Loucy (cell line): Measurements from ENCODE around the gene SYT7.

Experiments used
- H2AFZ ChIP-seq: fragments of 200-600 bp; sonication (generic); 2 replicates; pipeline ENCODE4 v1.6.0; 2016; ENCODE audit warnings: antibody characterized with exemption, mild to moderate bottlenecking, low read length, moderate library complexity
- H3F3A ChIP-seq: fragments of 200-600 bp; 2 replicates; pipeline ENCODE4 v1.6.0; 2016; ENCODE audit warnings: antibody characterized with exemption, low read depth, mild to moderate bottlenecking
- H3K27me3 ChIP-seq: fragments of 200-600 bp; sonication (generic); 2 replicates; pipeline ENCODE4 v1.6.1; 2014; ENCODE audit warnings: low read length, mild to moderate bottlenecking; ENCODE audit not compliant: insufficient read depth, poor library complexity, severe bottlenecking
- H3K36me3 ChIP-seq: fragments of 200-600 bp; sonication (generic); 2 replicates; pipeline ENCODE4 v1.6.1; 2016; ENCODE audit warnings: low read length; ENCODE audit not compliant: insufficient read depth
- H3K4me1 ChIP-seq: fragments of 200-600 bp; sonication (generic); 2 replicates; pipeline ENCODE4 v1.5.1; 2014; ENCODE audit warnings: low read length, mild to moderate bottlenecking; ENCODE audit not compliant: insufficient read depth, poor library complexity, severe bottlenecking
- H3K4me2 ChIP-seq: fragments of 200-600 bp; sonication (generic); 2 replicates; pipeline ENCODE4 v1.6.0; 2014; ENCODE audit warnings: antibody characterized with exemption, low read length, low read depth, mild to moderate bottlenecking; ENCODE audit not compliant: poor library complexity, severe bottlenecking
- H3K4me3 ChIP-seq: fragments of 200-600 bp; sonication (generic); 2 replicates; pipeline ENCODE4 v1.5.1; 2014; ENCODE audit warnings: low read length, mild to moderate bottlenecking, mixed read lengths; ENCODE audit not compliant: poor library complexity, severe bottlenecking
- H3K79me2 ChIP-seq: fragments of 200-600 bp; sonication (generic); 2 replicates; pipeline ENCODE4 v1.6.1; 2014; ENCODE audit warnings: low read length; ENCODE audit not compliant: insufficient read depth
- H3K9ac ChIP-seq: fragments of 200-600 bp; sonication (generic); 2 replicates; pipeline ENCODE4 v1.6.0; 2014; ENCODE audit warnings: mild to moderate bottlenecking, low read depth, low read length, moderate library complexity; ENCODE audit not compliant: poor library complexity, severe bottlenecking
- H3K9me2 ChIP-seq: fragments of 200-600 bp; sonication (generic); replicated peaks from 2 replicates; pipeline ENCODE4 v1.6.1; 2016; ENCODE audit warnings: low read depth, low read length, mixed read lengths
- H3K9me3 ChIP-seq: fragments of 200-600 bp; sonication (generic); 2 replicates; pipeline ENCODE4 v1.6.1; 2014; ENCODE audit warnings: mild to moderate bottlenecking, antibody characterized with exemption, low read length, low read depth; ENCODE audit not compliant: insufficient read depth
- H4K20me1 ChIP-seq: fragments of 200-600 bp; sonication (generic); 2 replicates; pipeline ENCODE4 v1.6.0; 2014; ENCODE audit warnings: antibody characterized with exemption, low read length, mild to moderate bottlenecking; ENCODE audit not compliant: insufficient read depth, poor library complexity, severe bottlenecking
- CTCF ChIP-seq: fragments of 200-600 bp; sonication (generic); conservative IDR thresholded peaks from 2 replicates; pipeline ENCODE4 v1.5.1; 2014; ENCODE audit warnings: mild to moderate bottlenecking, antibody characterized with exemption, low read length
- EZH2phosphoT487 ChIP-seq: fragments of 200-600 bp; IDR thresholded peaks from 2 replicates; pipeline ENCODE4 v1.6.1; 2018; ENCODE audit warnings: antibody characterized with exemption, mild to moderate bottlenecking, moderate library complexity, borderline replicate concordance

Gene SYT7

GRCh38 chr11:61551634-61552033 lies 29.2 kb downstream of the SYT7 start:
- Histone ChIP-seq H3K9me2 (no peaks in the 10 kb centered on the region), H3K9ac (no peak overlapping the region), H2AFZ (no peak overlapping the region), H3K27me3 (no peaks in the 10 kb centered on the region), H3K4me2 (no peak overlapping the region), H3K4me3 (no peak overlapping the region), H4K20me1 (no peaks in the 10 kb centered on the region), H3K79me2 (no peaks in the 10 kb centered on the region), H3K36me3 (no peaks in the 10 kb centered on the region), H3F3A (no peaks in the 10 kb centered on the region), H3K4me1 (no peaks in the 10 kb centered on the region), H3K9me3 (no peaks in the 10 kb centered on the region)
- TF ChIP-seq CTCF (no peak), EZH2phosphoT487 (no peak)

- Histone ChIP-seq H3K4me1 (no peaks in the 10 kb centered on the region), H3K36me3 (no peaks in the 10 kb centered on the region), H3K9me2 (no peaks in the 10 kb centered on the region), H3F3A (no peaks in the 10 kb centered on the region), H3K9me3 (no peaks in the 10 kb centered on the region), H3K4me2 (no peak overlapping the region), H2AFZ (no peak overlapping the region), H4K20me1 (no peaks in the 10 kb centered on the region), H3K9ac (no peak overlapping the region), H3K79me2 (no peaks in the 10 kb centered on the region), H3K4me3 (no peak overlapping the region), H3K27me3 (no peaks in the 10 kb centered on the region)
- no peak for TF ChIP-seq EZH2phosphoT487
- TF ChIP-seq CTCF = no peak
These were observed 30.1 kb downstream of the SYT7 start for GRCh38 chr11:61550665-61551227.

GRCh38 chr11:61549662-61550568 lies 31.0 kb downstream of the SYT7 start:
- Histone ChIP-seq H3K36me3 (no peaks in the 10 kb centered on the region), H4K20me1 (no peaks in the 10 kb centered on the region), H3K4me1 (no peaks in the 10 kb centered on the region), H3K9me3 (no peaks in the 10 kb centered on the region), H3K9me2 (no peaks in the 10 kb centered on the region), H3K79me2 (no peaks in the 10 kb centered on the region), H2AFZ (no peak overlapping the region), H3K4me3 (no peak overlapping the region), H3K27me3 (no peaks in the 10 kb centered on the region), H3F3A (no peaks in the 10 kb centered on the region), H3K4me2 (no peak overlapping the region), H3K9ac (no peak overlapping the region)
- TF ChIP-seq CTCF (no peak), EZH2phosphoT487 (no peak)
